Measurements from ENCODE around the gene DNMT1.
"Not testable (repeated sequence)": the region's sequence is repeated elsewhere in the genome, so short reads cannot be mapped to it uniquely, and the experiment has no call there.

Gene DNMT1

GRCh38 chr19:10182847-10183246, 11.9 kb downstream of the DNMT1 start:
- H3K4me3 ChIP-seq: no peak overlapping the region
- H3K36me3 ChIP-seq (ENCODE audit: insufficient read depth, low read length): peaks cover 67% of the 10 kb centered on the region
- no peak for DNase-seq (ENCODE audit: low read depth, low spot score)
- no peak for TF ChIP-seq POLR2AphosphoS5 (IDR thresholded peaks at IDR 0.05; ENCODE audit: borderline replicate concordance, low read depth, low read length)
- TF ChIP-seq FOXP2 (optimal IDR thresholded peaks at IDR 0.05; ENCODE audit: control extremely low read depth, extremely low read length, insufficient read depth): no peak
- no peak for TF ChIP-seq EZH2 (IDR thresholded peaks at IDR 0.05)
- H3K27ac ChIP-seq: no peak overlapping the region
- no peaks in the 10 kb centered on the region for H3K9me3 ChIP-seq (ENCODE audit: low read depth, low read length)
- no peak overlapping the region for H3K9ac ChIP-seq (ENCODE audit: insufficient read length)

GRCh38 chr19:10182076-10182475, 12.7 kb downstream of the DNMT1 start:
- TF ChIP-seq FOXP2 (optimal IDR thresholded peaks at IDR 0.05; ENCODE audit: control extremely low read depth, extremely low read length, insufficient read depth) (no peak), EZH2 (IDR thresholded peaks at IDR 0.05) (no peak), POLR2AphosphoS5 (IDR thresholded peaks at IDR 0.05; ENCODE audit: borderline replicate concordance, low read depth, low read length) (no peak)
- Histone ChIP-seq H3K9ac (ENCODE audit: insufficient read length) (no peak overlapping the region), H3K4me3 (no peak overlapping the region), H3K36me3 (ENCODE audit: insufficient read depth, low read length) (peaks cover 66% of the 10 kb centered on the region), H3K9me3 (ENCODE audit: low read depth, low read length) (no peaks in the 10 kb centered on the region), H3K27ac (0 out of 2 replicates have a peak overlapping the region, but pooled peaks have one; percentile 25)
- DNase-seq (ENCODE audit: low read depth, low spot score): no peak

- no peak for TF ChIP-seq FOXP2 (optimal IDR thresholded peaks at IDR 0.05; ENCODE audit: control extremely low read depth, extremely low read length, insufficient read depth)
- TF ChIP-seq EZH2 (IDR thresholded peaks at IDR 0.05): no peak
- no peak for TF ChIP-seq POLR2AphosphoS5 (IDR thresholded peaks at IDR 0.05; ENCODE audit: borderline replicate concordance, low read depth, low read length)
- Histone ChIP-seq H3K36me3 (ENCODE audit: insufficient read depth, low read length) (peaks cover 67% of the 10 kb centered on the region), H3K27ac (no peak overlapping the region), H3K4me3 (no peak overlapping the region), H3K9ac (ENCODE audit: insufficient read length) (no peak overlapping the region), H3K9me3 (ENCODE audit: low read depth, low read length) (no peaks in the 10 kb centered on the region)
- DNase-seq (ENCODE audit: low read depth, low spot score): no peak
Measured at GRCh38 chr19:10180459-10180858, 14.3 kb downstream of the DNMT1 start.

- H3K36me3 ChIP-seq (ENCODE audit: insufficient read depth, low read length): peaks cover 70% of the 10 kb centered on the region
- DNase-seq (ENCODE audit: low read depth, low spot score); H3K9ac ChIP-seq (ENCODE audit: insufficient read length); H3K27ac ChIP-seq; H3K9me3 ChIP-seq (ENCODE audit: low read depth, low read length); H3K4me3 ChIP-seq: not testable (repeated sequence)
Measured at GRCh38 chr19:10180024-10180423, 14.7 kb downstream of the DNMT1 start.

GRCh38 chr19:10173527-10173926, 21.2 kb downstream of the DNMT1 start:
- Histone ChIP-seq H3K9ac (ENCODE audit: insufficient read length) (no peak overlapping the region), H3K36me3 (ENCODE audit: insufficient read depth, low read length) (peaks cover 81% of the 10 kb centered on the region), H3K9me3 (ENCODE audit: low read depth, low read length) (no peaks in the 10 kb centered on the region), H3K27ac (no peak overlapping the region), H3K4me3 (no peak overlapping the region)
- no peak for TF ChIP-seq POLR2AphosphoS5 (IDR thresholded peaks at IDR 0.05; ENCODE audit: borderline replicate concordance, low read depth, low read length)
- no peak for TF ChIP-seq FOXP2 (optimal IDR thresholded peaks at IDR 0.05; ENCODE audit: control extremely low read depth, extremely low read length, insufficient read depth)
- no peak for TF ChIP-seq EZH2 (IDR thresholded peaks at IDR 0.05)
- DNase-seq (ENCODE audit: low read depth, low spot score): no peak

- DNase-seq (ENCODE audit: low read depth, low spot score): no peak
- H3K9ac ChIP-seq (ENCODE audit: insufficient read length): no peak overlapping the region
- H3K4me3 ChIP-seq: no peak overlapping the region
- TF ChIP-seq EZH2 (IDR thresholded peaks at IDR 0.05) (no peak), POLR2AphosphoS5 (IDR thresholded peaks at IDR 0.05; ENCODE audit: borderline replicate concordance, low read depth, low read length) (no peak), FOXP2 (optimal IDR thresholded peaks at IDR 0.05; ENCODE audit: control extremely low read depth, extremely low read length, insufficient read depth) (no peak)
- H3K9me3 ChIP-seq (ENCODE audit: low read depth, low read length): no peaks in the 10 kb centered on the region
- peaks cover 79% of the 10 kb centered on the region for H3K36me3 ChIP-seq (ENCODE audit: insufficient read depth, low read length)
- no peak overlapping the region for H3K27ac ChIP-seq
Measured at GRCh38 chr19:10168386-10168948, 26.3 kb downstream of the DNMT1 start.

GRCh38 chr19:10167459-10167858, 27.3 kb downstream of the DNMT1 start:
- Histone ChIP-seq H3K9ac (ENCODE audit: insufficient read length) (no peak overlapping the region), H3K4me3 (no peak overlapping the region), H3K27ac (no peak overlapping the region), H3K9me3 (ENCODE audit: low read depth, low read length) (no peaks in the 10 kb centered on the region), H3K36me3 (ENCODE audit: insufficient read depth, low read length) (peaks cover 79% of the 10 kb centered on the region)
- TF ChIP-seq EZH2 (IDR thresholded peaks at IDR 0.05) (no peak), FOXP2 (optimal IDR thresholded peaks at IDR 0.05; ENCODE audit: control extremely low read depth, extremely low read length, insufficient read depth) (no peak), POLR2AphosphoS5 (IDR thresholded peaks at IDR 0.05; ENCODE audit: borderline replicate concordance, low read depth, low read length) (no peak)
- DNase-seq (ENCODE audit: low read depth, low spot score): no peak

GRCh38 chr19:10166501-10166900, 28.3 kb downstream of the DNMT1 start:
- peaks cover 83% of the 10 kb centered on the region for H3K36me3 ChIP-seq (ENCODE audit: insufficient read depth, low read length)
- not testable (repeated sequence) for H3K9ac ChIP-seq (ENCODE audit: insufficient read length); H3K9me3 ChIP-seq (ENCODE audit: low read depth, low read length); DNase-seq (ENCODE audit: low read depth, low spot score); H3K4me3 ChIP-seq; H3K27ac ChIP-seq

GRCh38 chr19:10166046-10166445, 28.7 kb downstream of the DNMT1 start:
- no peak overlapping the region for H3K27ac ChIP-seq
- H3K9ac ChIP-seq (ENCODE audit: insufficient read length): no peak overlapping the region
- H3K36me3 ChIP-seq (ENCODE audit: insufficient read depth, low read length): peaks cover 82% of the 10 kb centered on the region
- no peaks in the 10 kb centered on the region for H3K9me3 ChIP-seq (ENCODE audit: low read depth, low read length)
- H3K4me3 ChIP-seq: no peak overlapping the region
- TF ChIP-seq EZH2 (IDR thresholded peaks at IDR 0.05): no peak
- TF ChIP-seq FOXP2 (optimal IDR thresholded peaks at IDR 0.05; ENCODE audit: control extremely low read depth, extremely low read length, insufficient read depth): no peak
- TF ChIP-seq POLR2AphosphoS5 (IDR thresholded peaks at IDR 0.05; ENCODE audit: borderline replicate concordance, low read depth, low read length): no peak
- no peak for DNase-seq (ENCODE audit: low read depth, low spot score)
